ENCODE results near the gene TNFSF13.

The TNFSF13 gene

GRCh38 chr17:7575481-7575883 lies 16.9 kb downstream of the TNFSF13 start:
- DNase-seq, result no peak

DNA sequence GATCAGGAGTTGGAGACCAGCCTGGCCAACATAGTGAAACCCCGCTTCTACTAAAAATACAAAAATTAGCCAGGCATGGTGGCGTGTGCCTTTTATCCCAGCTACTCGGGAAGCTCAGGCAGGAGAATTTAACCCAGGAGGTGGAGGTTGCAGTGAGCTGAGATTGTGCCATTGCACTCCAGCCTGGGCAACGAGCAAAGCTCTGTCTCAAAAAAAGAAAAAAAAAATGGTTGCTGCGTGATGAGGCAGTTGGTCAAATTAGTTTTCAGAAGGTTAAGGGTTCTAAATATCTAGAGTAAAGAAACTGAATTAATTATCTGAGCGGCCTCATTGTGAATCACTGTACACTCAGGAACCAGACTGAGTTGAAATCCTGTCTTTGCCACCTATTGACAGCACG lies 17.4 kb downstream of the TNFSF13 start:
- no peak for DNase-seq

GRCh38 chr17:7576432-7576937 lies 17.9 kb downstream of the TNFSF13 start:
- no peak for DNase-seq

- no peak for DNase-seq
Observed at GRCh38 chr17:7577327-7578199, 19.0 kb downstream of the TNFSF13 start.

DNA sequence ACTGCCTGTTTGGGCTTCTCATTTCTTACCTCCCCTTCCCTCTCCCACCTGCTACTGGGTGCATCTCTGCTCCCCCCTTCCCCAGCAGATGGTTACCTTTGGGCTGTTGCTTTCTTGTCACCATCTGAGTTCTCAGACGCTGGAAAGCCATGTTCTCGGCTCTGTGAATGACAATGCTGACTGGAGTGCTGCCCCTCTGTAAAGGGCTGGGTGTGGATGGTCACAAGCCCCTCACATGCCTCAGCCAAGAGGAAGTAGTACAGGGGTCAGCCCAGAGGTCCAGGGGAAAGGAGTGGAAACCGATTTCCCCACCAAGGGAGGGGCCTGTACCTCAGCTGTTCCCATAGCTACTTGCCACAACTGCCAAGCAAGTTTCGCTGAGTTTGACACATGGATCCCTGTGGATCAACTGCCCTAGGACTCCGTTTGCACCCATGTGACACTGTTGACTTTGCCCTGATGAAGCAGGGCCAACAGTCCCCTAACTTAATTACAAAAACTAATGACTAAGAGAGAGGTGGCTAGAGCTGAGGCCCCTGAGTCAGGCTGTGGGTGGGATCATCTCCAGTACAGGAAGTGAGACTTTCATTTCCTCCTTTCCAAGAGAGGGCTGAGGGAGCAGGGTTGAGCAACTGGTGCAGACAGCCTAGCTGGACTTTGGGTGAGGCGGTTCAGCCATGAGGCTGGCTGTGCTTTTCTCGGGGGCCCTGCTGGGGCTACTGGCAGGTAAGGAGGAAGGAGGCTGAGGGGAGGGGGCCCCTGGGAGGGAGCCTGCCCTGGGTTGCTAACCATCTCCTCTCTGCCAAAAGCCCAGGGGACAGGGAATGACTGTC lies 20.7 kb downstream of the TNFSF13 start, which contains the start of gene CD68:
CD68 (plus strand) TSS at position 638 of the 833 bp plus-strand sequence; CDS start at position 678, 40 bp downstream.
- DNase-seq, result peak; percentile 23

DNA sequence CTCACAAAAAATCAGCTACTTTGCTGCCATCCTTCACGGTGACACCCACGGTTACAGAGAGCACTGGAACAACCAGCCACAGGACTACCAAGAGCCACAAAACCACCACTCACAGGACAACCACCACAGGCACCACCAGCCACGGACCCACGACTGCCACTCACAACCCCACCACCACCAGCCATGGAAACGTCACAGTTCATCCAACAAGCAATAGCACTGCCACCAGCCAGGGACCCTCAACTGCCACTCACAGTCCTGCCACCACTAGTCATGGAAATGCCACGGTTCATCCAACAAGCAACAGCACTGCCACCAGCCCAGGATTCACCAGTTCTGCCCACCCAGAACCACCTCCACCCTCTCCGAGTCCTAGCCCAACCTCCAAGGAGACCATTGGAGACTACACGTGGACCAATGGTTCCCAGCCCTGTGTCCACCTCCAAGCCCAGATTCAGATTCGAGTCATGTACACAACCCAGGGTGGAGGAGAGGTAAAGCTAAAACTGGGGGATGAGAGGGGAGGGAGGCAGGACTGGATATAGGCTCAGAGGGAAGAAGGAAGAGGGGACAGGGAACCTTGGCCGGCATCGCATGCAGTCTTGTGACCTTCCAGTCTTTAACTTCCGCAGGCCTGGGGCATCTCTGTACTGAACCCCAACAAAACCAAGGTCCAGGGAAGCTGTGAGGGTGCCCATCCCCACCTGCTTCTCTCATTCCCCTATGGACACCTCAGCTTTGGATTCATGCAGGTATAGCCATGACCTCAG lies 21.5 kb downstream of the TNFSF13 start:
- DNase-seq, result no peak

- no peak for DNase-seq
Observed at GRCh38 chr17:7580604-7581575, 22.3 kb downstream of the TNFSF13 start.

- DNase-seq, result peak; percentile 41
Observed at GRCh38 chr17:7582396-7583252, 24.1 kb downstream of the TNFSF13 start.

GRCh38 chr17:7583253-7584109 lies 24.9 kb downstream of the TNFSF13 start, which contains the start of gene MPDU1:
Gene MPDU1, plus strand, starts transcription at chr17:7583852. Its CDS starts 11 bp downstream, at chr17:7583863.
- DNase-seq, result peak; percentile 98

DNA sequence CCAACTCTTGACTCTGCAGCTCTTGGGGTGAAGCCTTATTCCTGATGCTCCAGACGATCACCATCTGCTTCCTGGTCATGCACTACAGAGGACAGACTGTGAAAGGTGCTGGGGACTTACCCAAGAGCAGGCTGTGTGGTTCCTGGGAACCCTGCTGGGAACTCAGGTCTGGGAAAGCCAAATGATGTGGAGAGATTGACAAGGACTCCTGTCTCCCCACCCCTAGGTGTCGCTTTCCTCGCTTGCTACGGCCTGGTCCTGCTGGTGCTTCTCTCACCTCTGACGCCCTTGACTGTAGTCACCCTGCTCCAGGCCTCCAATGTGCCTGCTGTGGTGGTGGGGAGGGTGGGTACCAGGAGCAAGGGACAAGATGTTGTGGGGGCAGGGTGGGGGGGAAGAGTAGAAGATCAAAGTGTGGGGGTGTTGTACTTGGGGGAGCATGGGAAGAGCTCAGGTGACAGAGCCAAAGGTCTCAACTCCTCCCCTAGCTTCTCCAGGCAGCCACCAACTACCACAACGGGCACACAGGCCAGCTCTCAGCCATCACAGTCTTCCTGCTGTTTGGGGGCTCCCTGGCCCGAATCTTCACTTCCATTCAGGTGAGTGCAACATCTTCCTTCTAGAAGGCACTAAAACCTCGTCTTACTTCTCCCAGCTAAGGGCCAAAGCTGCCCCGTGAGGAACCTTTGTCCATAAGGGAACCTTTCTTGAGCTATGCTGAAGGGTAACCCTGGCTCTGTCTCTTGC lies 28.3 kb downstream of the TNFSF13 start:
- no peak for DNase-seq

DNA sequence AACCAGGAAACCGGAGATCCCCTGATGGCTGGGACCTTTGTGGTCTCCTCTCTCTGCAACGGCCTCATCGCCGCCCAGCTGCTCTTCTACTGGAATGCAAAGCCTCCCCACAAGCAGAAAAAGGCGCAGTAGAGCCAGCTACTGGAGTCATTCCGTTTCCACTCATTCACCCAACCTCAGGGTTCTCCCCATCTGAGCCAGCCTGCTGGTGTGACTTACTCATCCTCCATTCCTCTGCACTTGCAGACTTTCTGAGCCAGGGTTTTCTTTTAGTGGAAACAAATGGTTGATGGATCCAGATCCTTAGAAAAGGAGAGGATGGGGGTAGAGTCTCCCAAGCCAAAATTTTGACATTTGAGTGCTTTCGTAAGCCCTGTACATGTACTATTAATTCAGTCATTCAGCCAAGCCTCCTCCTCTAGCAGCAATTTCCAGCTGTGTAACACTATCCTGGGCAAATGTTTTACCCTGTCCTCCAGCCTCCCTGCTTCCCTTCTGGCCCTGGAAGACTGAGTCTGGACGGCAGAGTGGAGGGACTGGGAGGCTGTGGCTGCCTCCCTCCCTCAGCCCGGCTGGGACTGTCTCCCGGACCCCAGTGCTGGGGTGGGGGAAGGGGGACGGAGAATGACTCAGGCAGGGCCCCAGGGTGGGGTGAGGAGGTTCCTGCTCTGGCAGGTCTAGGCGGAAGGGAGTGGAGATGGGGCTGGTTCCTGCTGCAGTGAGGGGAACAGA lies 29.0 kb downstream of the TNFSF13 start:
- DNase-seq, result no peak

- DNase-seq, result no peak
Observed at GRCh38 chr17:7588553-7589203, 30.1 kb downstream of the TNFSF13 start.

- no peak for DNase-seq
Observed at GRCh38 chr17:7589204-7589868, 30.8 kb downstream of the TNFSF13 start.

- DNase-seq, result peak; percentile 10
Observed at GRCh38 chr17:7589891-7590691, 31.5 kb downstream of the TNFSF13 start, which contains the start of gene SOX15. Gene SOX15, minus strand, starts transcription at chr17:7590094. Its CDS starts 418 bp downstream, at chr17:7589676.

GRCh38 chr17:7590743-7591142 lies 32.2 kb downstream of the TNFSF13 start:
- DNase-seq, result no peak

DNA sequence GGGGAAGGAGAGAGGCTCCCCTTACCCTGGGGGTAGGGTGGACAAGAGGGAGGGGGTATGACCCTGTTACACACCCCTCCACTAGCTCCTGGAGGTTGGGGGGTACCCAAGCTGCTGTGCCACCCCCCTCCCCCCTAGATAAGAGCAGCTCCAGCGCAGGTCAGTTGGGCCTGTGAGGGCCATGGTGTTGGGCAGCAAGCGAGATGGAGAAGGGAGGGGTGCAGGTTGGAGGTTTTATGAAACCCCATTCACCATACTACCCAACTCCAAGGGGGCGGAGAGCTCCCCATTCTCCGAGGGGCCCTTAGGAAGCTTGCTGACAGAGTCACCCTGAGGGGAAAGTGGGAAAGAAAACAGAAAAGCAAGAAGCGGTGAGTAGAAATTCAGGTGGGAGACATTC lies 33.0 kb downstream of the TNFSF13 start:
- DNase-seq, result no peak
